WERI-Rb-1 (cell line): Measurements from ENCODE around the gene TMEM109.

ENCODE experiments used
- DNase-seq: peaks from one replicate; pipeline ENCODE4 v3.0.0-alpha.2; 2020
- H3K27ac ChIP-seq: fragments of 250-450 bp; sonication (Bioruptor Pico); 2 replicates; pipeline ENCODE4 v1.5.1; 2020; ENCODE audit warnings: mild to moderate bottlenecking, moderate library complexity
- H3K27me3 ChIP-seq: fragments of 250-450 bp; sonication (Bioruptor Pico); 2 replicates; pipeline ENCODE4 v1.5.1; 2021; ENCODE audit warnings: mild to moderate bottlenecking, low read depth, moderate library complexity; ENCODE audit not compliant: insufficient read depth, severe bottlenecking
- H3K36me3 ChIP-seq: fragments of 250-450 bp; sonication (Bioruptor Pico); 2 replicates; pipeline ENCODE4 v1.5.1; 2020; ENCODE audit warnings: mild to moderate bottlenecking, moderate library complexity
- H3K4me3 ChIP-seq: 2 replicates; pipeline ENCODE4 v1.5.1; 2011; ENCODE audit warnings: low read depth, mild to moderate bottlenecking, control low read depth, low read length
- H3K9me3 ChIP-seq: fragments of 250-450 bp; sonication (Bioruptor Pico); 2 replicates; pipeline ENCODE4 v1.5.1; 2021; ENCODE audit warnings: mild to moderate bottlenecking, moderate library complexity; ENCODE audit not compliant: severe bottlenecking
- TF ChIP-seq, protein P1 (sequence below): IDR thresholded peaks from 2 replicates; pipeline ENCODE4 v1.5.1; 2011; ENCODE audit warnings: low read depth, mild to moderate bottlenecking, control low read depth, inconsistent platforms, low read length

Gene TMEM109

DNA sequence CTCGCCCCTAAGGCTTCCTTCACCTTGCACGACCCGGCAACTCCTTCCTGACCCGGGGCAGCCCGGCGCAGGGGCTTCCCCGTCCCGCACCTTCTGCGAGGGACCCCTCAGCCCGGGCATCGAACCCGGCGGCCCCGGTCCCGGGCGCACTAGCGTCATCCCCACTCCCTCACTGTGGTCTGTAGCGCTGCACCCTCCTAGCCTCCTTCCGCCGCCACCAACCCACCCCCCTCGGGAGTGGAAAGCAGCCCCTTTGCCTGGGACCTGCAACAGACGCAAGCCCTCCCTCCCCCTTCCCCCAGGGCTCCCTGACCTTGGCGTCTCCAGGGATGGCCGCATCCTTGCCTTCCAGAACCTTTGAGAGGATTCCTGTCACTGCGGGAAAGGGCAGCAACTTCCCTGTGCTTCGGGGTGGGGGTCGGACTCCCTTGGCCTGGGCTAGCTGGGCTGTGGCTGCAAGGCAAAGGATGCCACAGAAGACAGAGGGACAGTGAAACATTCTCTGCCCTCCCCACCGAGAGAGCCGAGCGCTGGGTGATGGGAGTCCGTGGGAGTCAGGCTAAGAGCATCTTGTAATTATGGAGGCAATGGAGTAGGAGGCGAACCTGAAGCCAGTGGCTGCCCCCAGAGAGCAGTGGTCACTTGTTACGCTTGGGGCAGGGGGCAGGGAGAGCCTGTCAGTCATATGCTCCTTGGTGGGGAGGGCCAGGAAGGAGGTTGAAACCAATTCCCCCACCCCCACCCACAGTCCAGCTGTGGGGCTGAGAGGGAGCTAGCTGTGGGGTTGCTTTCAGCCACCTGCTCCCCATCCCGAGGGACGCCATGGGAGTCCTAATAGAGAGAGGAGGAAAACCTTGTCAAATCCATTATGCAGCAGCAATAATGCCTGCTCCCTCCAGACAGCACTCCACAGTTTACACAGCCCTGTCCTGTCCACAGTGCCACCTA lies 11.2 kb downstream of the TMEM109 start:
- TF ChIP-seq, protein P1, sequence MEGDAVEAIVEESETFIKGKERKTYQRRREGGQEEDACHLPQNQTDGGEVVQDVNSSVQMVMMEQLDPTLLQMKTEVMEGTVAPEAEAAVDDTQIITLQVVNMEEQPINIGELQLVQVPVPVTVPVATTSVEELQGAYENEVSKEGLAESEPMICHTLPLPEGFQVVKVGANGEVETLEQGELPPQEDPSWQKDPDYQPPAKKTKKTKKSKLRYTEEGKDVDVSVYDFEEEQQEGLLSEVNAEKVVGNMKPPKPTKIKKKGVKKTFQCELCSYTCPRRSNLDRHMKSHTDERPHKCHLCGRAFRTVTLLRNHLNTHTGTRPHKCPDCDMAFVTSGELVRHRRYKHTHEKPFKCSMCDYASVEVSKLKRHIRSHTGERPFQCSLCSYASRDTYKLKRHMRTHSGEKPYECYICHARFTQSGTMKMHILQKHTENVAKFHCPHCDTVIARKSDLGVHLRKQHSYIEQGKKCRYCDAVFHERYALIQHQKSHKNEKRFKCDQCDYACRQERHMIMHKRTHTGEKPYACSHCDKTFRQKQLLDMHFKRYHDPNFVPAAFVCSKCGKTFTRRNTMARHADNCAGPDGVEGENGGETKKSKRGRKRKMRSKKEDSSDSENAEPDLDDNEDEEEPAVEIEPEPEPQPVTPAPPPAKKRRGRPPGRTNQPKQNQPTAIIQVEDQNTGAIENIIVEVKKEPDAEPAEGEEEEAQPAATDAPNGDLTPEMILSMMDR: no peak
- Histone ChIP-seq H3K9me3 (no peaks in the 10 kb centered on the region), H3K36me3 (peaks cover 61% of the 10 kb centered on the region), H3K27ac (peak overlapping the region; percentile 76), H3K4me3 (peak overlapping the region; percentile 84), H3K27me3 (no peaks in the 10 kb centered on the region)
- no peak for DNase-seq

DNA sequence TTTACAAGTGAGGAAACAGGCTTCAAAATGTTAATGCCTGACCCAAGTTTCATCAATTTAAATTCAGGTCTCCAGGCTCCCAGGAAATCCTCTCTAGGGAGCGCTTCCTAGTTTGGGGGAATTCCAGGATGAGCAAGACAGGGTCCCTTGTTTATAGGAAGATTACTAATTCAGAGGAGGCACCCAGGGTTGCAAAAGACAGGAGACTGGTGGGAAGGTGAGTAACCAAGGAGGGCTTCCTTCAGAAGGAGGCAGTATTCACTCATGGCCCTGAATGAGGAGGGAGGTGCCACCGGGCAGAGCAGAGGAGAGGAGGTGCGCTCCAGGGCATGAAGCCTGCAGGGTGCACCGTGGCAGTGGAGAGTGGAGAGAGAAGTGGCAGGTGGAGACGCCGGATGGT lies 11.9 kb downstream of the TMEM109 start:
- no peak for DNase-seq
- Histone ChIP-seq H3K27ac (no peak overlapping the region), H3K27me3 (no peaks in the 10 kb centered on the region), H3K36me3 (peaks cover 61% of the 10 kb centered on the region), H3K9me3 (no peaks in the 10 kb centered on the region), H3K4me3 (no peak overlapping the region)
- TF ChIP-seq, protein P1: no peak

DNA sequence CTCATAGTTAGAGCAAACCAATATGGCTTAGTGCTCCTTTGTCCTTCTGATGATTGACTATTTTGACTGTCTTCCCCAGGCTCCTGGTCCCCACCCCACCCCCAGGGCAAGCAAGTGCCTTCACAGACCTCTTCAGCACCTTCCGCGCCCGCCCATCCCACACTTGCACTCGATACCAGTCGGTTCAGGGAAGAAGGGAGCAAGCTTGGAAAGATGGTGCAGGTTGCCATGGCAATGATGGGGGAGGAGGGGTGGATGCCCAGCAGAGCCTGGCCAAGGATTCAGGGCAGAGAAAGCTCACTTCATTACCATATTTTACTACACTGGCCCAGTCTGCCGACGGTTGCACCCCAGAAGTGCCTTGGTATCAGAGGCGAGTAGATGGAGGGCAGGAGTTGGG lies 12.5 kb downstream of the TMEM109 start:
- TF ChIP-seq, protein P1: no peak
- Histone ChIP-seq H3K27ac (no peak overlapping the region), H3K9me3 (no peaks in the 10 kb centered on the region), H3K36me3 (peaks cover 61% of the 10 kb centered on the region), H3K27me3 (no peaks in the 10 kb centered on the region), H3K4me3 (no peak overlapping the region)
- no peak for DNase-seq

DNA sequence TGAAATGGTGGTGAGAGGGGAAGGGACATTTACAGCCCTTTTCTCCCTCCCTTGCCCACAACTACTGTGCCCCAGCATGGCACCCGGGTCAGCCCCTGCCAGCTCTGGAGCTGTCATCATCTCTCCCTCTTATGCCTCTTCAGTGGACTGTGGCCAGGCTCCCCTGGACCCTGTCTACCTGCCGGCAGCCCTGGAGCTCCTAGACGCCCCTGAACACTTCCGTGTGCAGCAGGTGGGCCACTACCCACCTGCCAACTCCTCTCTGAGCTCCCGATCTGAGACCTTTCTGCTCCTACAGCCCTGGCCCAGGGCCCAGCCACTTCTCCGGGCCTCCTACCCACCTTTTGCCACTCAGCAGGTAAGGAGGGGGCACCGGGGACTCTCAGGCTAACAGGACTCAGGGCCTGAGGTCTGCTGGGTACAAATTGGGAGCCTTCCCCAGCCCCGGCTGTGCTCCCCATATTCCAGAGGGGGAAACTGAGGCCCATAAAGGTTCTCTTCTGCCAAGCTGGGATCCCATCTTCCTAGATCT lies 13.2 kb downstream of the TMEM109 start:
- Histone ChIP-seq H3K36me3 (peaks cover 61% of the 10 kb centered on the region), H3K27ac (no peak overlapping the region), H3K4me3 (no peak overlapping the region), H3K9me3 (no peaks in the 10 kb centered on the region), H3K27me3 (no peaks in the 10 kb centered on the region)
- DNase-seq: no peak
- TF ChIP-seq, protein P1: no peak

DNA sequence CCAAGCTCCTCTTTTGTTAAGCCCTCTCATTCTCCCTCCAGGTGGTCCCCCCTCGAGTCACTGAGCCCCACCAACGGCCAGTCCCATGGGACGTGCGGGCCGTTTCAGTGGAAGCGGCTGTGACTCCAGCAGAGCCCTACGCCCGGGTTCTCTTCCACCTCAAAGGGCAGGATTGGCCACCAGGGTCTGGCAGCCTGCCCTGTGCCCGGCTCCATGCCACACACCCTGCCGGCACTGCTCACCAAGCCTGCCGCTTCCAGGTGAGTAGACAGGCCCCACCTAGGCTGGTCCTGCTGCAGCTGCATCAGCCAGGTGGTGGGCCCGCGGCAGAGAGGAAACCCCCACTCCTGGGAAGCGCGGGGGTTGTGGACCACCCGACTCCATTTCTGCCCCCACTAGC lies 13.6 kb downstream of the TMEM109 start:
- no peaks in the 10 kb centered on the region for H3K9me3 ChIP-seq
- no peak for DNase-seq
- H3K27me3 ChIP-seq: no peaks in the 10 kb centered on the region
- H3K4me3 ChIP-seq: no peak overlapping the region
- H3K27ac ChIP-seq: no peak overlapping the region
- H3K36me3 ChIP-seq: peaks cover 63% of the 10 kb centered on the region
- TF ChIP-seq, protein P1: no peak
